AG04450 (cell line): ENCODE data around the gene CREB5. TPM values are rescaled to one million over a fixed set of nuclear protein-coding genes. Genes with fewer than 3 reads are reported as not detected.

ENCODE experiments used
- CTCF ChIA-PET: fragments of 300-600, 350-600 bp; formaldehyde crosslinking; extraction: SDS; loops from one replicate; lab custom pipeline; 2022; ENCODE audit warnings: antibody characterized with exemption, inconsistent platforms; lab: Charles Lee
- POLR2A ChIA-PET: fragments of 350-600 bp; formaldehyde crosslinking; extraction: SDS; loops from one replicate; lab custom pipeline; 2021; ENCODE audit warnings: antibody characterized with exemption, inconsistent platforms; lab: Yijun Ruan, JAX
- DNase-seq: peaks from one replicate; pipeline ENCODE4 v3.0.0-alpha.2; 2011; ENCODE audit warnings: low read depth, low spot score
- H3K27ac ChIP-seq: one replicate; pipeline ENCODE4 v1.5.1; 2012; ENCODE audit warnings: low read depth, low read length, control low read depth
- H3K27me3 ChIP-seq: one replicate; pipeline ENCODE4 v1.6.0; 2012; ENCODE audit warnings: low read length; ENCODE audit not compliant: control insufficient read depth, insufficient read depth
- H3K4me3 ChIP-seq: 2 replicates; pipeline ENCODE4 v1.5.1; 2011; ENCODE audit warnings: mild to moderate bottlenecking, low read depth, low read length, control low read depth
- H3K9me3 ChIP-seq: 2 replicates; pipeline ENCODE4 v1.5.1; 2012; ENCODE audit warnings: low read length; ENCODE audit not compliant: control insufficient read depth, insufficient read depth
- polyA plus RNA-seq: library from polyadenylated mRNA; depleted of rRNA; stranded (reverse); fragments of >200 nt; gene quantifications from 2 replicates; pipeline ENCODE4 v1.2.3, GENCODE V29; 2011
- TF ChIP-seq, protein P1 (sequence below): IDR thresholded peaks from 2 replicates; pipeline ENCODE4 v1.5.1; 2011; ENCODE audit warnings: low read depth, low read length, control low read depth, inconsistent platforms

Gene CREB5
- polyA plus RNA-seq, 1 experiment: 22.1 TPM

DNA sequence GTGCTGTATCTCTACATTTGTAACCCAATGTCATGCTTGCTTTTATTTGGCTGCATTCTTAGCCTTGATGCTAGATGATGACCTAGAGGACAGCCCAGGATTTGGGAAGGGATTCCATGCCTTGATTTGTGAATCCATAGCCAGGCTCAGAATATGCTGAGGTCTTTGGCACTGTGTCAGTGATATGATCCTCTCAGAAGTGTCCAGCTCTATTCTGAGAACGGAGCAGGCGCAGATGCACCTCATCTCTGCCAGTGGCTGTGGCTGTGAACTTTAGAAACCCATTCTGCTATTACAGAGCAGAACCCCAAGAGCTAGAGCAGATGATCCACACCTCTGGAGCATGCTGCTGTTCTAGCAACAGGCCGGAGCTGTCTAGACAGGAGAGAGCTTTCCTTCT is 333.0 kb downstream of the CREB5 start:
- Histone ChIP-seq H3K27me3 (no peaks in the 10 kb centered on the region), H3K4me3 (no peak overlapping the region), H3K9me3 (no peaks in the 10 kb centered on the region), H3K27ac (no peak overlapping the region)
- TF ChIP-seq, protein P1, sequence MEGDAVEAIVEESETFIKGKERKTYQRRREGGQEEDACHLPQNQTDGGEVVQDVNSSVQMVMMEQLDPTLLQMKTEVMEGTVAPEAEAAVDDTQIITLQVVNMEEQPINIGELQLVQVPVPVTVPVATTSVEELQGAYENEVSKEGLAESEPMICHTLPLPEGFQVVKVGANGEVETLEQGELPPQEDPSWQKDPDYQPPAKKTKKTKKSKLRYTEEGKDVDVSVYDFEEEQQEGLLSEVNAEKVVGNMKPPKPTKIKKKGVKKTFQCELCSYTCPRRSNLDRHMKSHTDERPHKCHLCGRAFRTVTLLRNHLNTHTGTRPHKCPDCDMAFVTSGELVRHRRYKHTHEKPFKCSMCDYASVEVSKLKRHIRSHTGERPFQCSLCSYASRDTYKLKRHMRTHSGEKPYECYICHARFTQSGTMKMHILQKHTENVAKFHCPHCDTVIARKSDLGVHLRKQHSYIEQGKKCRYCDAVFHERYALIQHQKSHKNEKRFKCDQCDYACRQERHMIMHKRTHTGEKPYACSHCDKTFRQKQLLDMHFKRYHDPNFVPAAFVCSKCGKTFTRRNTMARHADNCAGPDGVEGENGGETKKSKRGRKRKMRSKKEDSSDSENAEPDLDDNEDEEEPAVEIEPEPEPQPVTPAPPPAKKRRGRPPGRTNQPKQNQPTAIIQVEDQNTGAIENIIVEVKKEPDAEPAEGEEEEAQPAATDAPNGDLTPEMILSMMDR: no peak
- ChIA-PET POLR2A (no interaction called here), CTCF (interaction anchor here (0.6 kb wide), 1 partner anchor 192 kb away, joined by 4 read pairs; no protein-coding TSS in a partner anchor)
- no peak for DNase-seq

DNA sequence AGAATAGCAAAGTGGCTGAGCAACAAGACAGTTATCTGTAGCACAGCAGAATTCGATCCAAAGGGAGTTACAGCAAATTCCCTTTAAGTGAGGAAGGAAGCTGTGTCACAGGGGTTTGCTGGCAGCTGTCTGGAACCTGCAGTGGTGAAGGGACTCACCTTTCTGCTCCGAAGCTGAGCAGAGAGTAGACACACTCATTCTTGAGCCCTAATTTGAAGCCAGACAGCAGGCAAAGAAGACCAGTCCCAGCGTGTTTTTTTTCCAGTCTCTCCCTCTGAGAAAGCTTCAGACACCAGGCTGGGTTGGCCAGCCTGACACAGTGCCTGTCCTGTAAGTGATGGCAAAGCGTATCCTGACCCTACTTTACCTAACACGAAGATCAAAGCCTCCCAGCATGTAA is 335.1 kb downstream of the CREB5 start:
- no peaks in the 10 kb centered on the region for H3K27me3 ChIP-seq
- no peak overlapping the region for H3K4me3 ChIP-seq
- H3K27ac ChIP-seq: no peak overlapping the region
- TF ChIP-seq, protein P1: no peak
- ChIA-PET CTCF (no interaction called here), POLR2A (no interaction called here)
- no peak for DNase-seq
- H3K9me3 ChIP-seq: no peaks in the 10 kb centered on the region

DNA sequence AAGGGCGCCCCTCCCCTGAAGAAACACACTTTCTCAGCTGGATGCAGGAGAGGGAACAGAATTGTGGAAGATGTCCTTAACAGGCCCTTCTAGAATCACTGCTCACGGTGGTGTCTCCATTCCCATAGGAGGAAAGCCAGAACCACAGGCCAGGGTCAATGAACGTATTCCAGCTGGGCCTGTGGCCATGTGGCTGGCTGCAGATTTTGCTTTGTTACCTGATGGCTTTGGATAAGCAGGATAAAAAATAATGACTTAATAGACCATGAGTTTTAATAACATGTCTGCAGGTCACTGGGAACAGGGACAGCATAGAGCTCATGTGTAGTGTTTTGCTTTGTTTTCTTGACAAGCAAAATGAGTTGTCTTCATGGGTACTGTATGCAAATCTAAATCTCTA is 335.5 kb downstream of the CREB5 start:
- H3K4me3 ChIP-seq: no peak overlapping the region
- DNase-seq: no peak
- H3K9me3 ChIP-seq: no peaks in the 10 kb centered on the region
- H3K27me3 ChIP-seq: no peaks in the 10 kb centered on the region
- ChIA-PET POLR2A (no interaction called here), CTCF (no interaction called here)
- H3K27ac ChIP-seq: no peak overlapping the region
- TF ChIP-seq, protein P1: no peak

DNA sequence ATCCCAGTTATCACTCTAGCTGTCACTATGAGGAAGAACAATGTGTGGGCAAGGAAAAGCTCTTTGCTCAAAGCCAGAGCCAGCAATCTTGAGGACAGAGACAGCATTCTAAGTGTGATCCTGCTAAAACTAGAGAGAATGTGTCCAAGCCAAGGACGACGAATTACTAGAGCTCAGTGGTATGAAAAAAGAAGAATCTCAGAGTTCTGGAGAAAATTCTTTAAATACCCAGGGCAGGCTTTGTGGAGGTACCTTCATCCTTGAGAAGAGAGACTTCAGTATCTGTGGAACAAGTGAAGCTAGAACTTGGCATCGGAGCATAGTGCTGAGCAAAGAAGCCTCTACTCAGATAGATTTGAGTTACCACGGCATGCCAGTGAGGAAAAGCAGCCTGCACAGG is 336.0 kb downstream of the CREB5 start:
- ChIA-PET POLR2A (no interaction called here), CTCF (no interaction called here)

DNA sequence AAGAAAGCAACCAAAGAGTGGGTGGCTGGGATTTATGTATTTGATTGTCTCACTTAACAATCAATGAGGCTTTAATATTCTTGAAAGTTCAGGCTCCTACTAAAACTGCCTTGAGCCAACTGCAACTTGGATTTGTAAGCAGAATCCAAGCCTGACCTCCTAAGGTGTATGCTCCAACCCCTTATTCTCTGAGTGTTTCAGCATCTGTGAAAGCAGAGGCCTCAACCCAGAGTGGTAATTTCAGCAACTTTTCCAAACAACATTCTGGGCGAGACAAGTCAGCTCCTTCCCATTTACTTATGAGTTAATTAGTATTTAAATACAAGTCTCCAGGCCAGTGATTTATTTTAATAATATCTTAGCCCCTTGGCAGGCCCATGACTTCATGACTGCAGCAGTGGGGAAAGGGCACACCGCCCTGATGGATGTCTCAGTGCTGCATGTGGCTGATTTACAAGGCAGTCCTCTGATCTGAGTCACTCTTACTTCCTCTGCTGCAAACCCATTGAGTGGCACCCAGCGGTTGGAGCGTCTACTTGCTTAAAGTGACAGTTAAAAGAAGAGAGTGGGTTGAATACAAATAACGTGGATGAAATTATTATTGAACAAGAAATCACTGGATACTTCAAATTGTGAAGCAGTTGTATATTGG is 336.7 kb downstream of the CREB5 start:
- DNase-seq: no peak
- H3K27ac ChIP-seq: no peak overlapping the region
- H3K9me3 ChIP-seq: no peaks in the 10 kb centered on the region
- no peak overlapping the region for H3K4me3 ChIP-seq
- H3K27me3 ChIP-seq: no peaks in the 10 kb centered on the region
- CTCF ChIA-PET: interaction anchor here (1.1 to 1.2 kb wide), 2 partner anchors 10 to 173 kb away, joined by 3 read pairs; no protein-coding TSS in a partner anchor
- POLR2A ChIA-PET: no interaction called here
- TF ChIP-seq, protein P1: no peak

More for the DNA sequence above, 336.0 kb downstream of the CREB5 start:
- Histone ChIP-seq H3K9me3 (no peaks in the 10 kb centered on the region), H3K4me3 (no peak overlapping the region), H3K27ac (no peak overlapping the region), H3K27me3 (no peaks in the 10 kb centered on the region)
- DNase-seq: no peak
- TF ChIP-seq, protein P1: no peak
